H1 (cell line): ENCODE measurements around the gene ARL6IP6. TPM values are rescaled to one million over a fixed set of nuclear protein-coding genes. Genes with fewer than 3 reads are reported as not detected.

Experiments used
- CTCF ChIA-PET: fragments of 300-600 bp; sonication (Branson Sonifier 250); formaldehyde crosslinking; loops from one replicate; lab custom pipeline; 2021; ENCODE audit not compliant: partially characterized antibody; lab: Charles Lee
- POLR2A ChIA-PET: fragments of 300-600 bp; sonication (Branson Sonifier 250); formaldehyde crosslinking; loops from one replicate; lab custom pipeline; 2021; ENCODE audit warnings: inconsistent platforms; ENCODE audit not compliant: partially characterized antibody; lab: Charles Lee
- DNase-seq, 2 experiments: peaks; one replicate each; pipeline versions ENCODE4 v3.0.0 to v3.0.0-alpha.2; 2010 to 2022; ENCODE audit warnings: low spot score in 2 of 2, low read depth in 1 of 2, mixed read lengths in 1 of 2
- FAIRE-seq: peaks from 2 replicates; lab custom pipeline; 2011; peaks lifted over from hg19 to GRCh38; lab: Jason Lieb, UNC
- H2AFZ ChIP-seq: 2 replicates; pipeline ENCODE4 v1.8.1; 2012; ENCODE audit warnings: low read length, inconsistent platforms
- H2AK5ac ChIP-seq: 2 replicates; pipeline ENCODE4 v1.6.1; 2013; ENCODE audit warnings: low read depth, low read length
- H2BK120ac ChIP-seq: replicated peaks from 2 replicates; pipeline ENCODE3; 2013; ENCODE audit warnings: low read depth, low read length, inconsistent platforms
- H2BK12ac ChIP-seq: 2 replicates; pipeline ENCODE4 v1.6.1; 2013; ENCODE audit warnings: low read depth, low read length
- H2BK15ac ChIP-seq: 2 replicates; pipeline ENCODE4 v1.6.1; 2013; ENCODE audit warnings: low read length
- H2BK20ac ChIP-seq: 2 replicates; pipeline ENCODE4 v1.6.1; 2013; ENCODE audit warnings: low read length
- H2BK5ac ChIP-seq: 2 replicates; pipeline ENCODE4 v1.6.1; 2013; ENCODE audit warnings: low read depth, low read length
- H3K14ac ChIP-seq: 2 replicates; pipeline ENCODE4 v1.6.1; 2013; ENCODE audit warnings: inconsistent platforms; ENCODE audit not compliant: insufficient read length
- H3K18ac ChIP-seq: 2 replicates; pipeline ENCODE4 v1.6.1; 2013; ENCODE audit warnings: low read length; ENCODE audit errors: extremely low read depth
- H3K23ac ChIP-seq: 2 replicates; pipeline ENCODE4 v1.6.1; 2013; ENCODE audit warnings: inconsistent platforms; ENCODE audit not compliant: insufficient read length
- H3K23me2 ChIP-seq: 2 replicates; pipeline ENCODE4 v1.6.1; 2013; ENCODE audit warnings: low read depth, low read length
- H3K27ac ChIP-seq: 2 replicates; pipeline ENCODE4 v1.6.1; 2011; ENCODE audit warnings: low read depth, low read length, inconsistent platforms
- H3K27me3 ChIP-seq, 4 experiments: replicated peaks in 1 of 4; 1 replicate in 1 of 4; 2 replicates in 3 of 4; pipeline versions ENCODE4 v1.6.1 to v1.8.1; 2011 to 2013; ENCODE audit warnings: low read length in 3 of 4, mild to moderate bottlenecking in 3 of 4, inconsistent platforms in 2 of 4, mixed read lengths in 2 of 4, moderate library complexity in 1 of 4; ENCODE audit not compliant: control insufficient read depth in 3 of 4, insufficient read depth in 3 of 4; ENCODE audit errors: extremely low read depth in 1 of 4
- H3K36me3 ChIP-seq, 4 experiments: 2 replicates each; pipeline versions ENCODE4 v1.6.1 to v1.8.1; 2011 to 2013; ENCODE audit warnings: mild to moderate bottlenecking in 4 of 4, low read length in 3 of 4, moderate library complexity in 2 of 4, control low read depth in 1 of 4, inconsistent platforms in 1 of 4; ENCODE audit not compliant: insufficient read depth in 4 of 4, control insufficient read depth in 2 of 4
- H3K4ac ChIP-seq: replicated peaks from 2 replicates; pipeline ENCODE3; 2013; ENCODE audit warnings: low read length, low read depth, mixed read lengths, inconsistent platforms; ENCODE audit not compliant: insufficient read length
- H3K4me1 ChIP-seq, 4 experiments: replicated peaks in 1 of 4; 1 replicate in 1 of 4; 2 replicates in 3 of 4; pipeline versions ENCODE4 v1.6.1 to v1.8.1; 2011 to 2013; ENCODE audit warnings: low read length in 3 of 4, inconsistent platforms in 2 of 4, mixed read lengths in 1 of 4; ENCODE audit not compliant: insufficient read depth in 4 of 4, control insufficient read depth in 3 of 4
- H3K4me2 ChIP-seq, 2 experiments: 2 replicates each; pipeline versions ENCODE4 v1.6.1 to v1.8.1; 2011 to 2013; ENCODE audit warnings: low read depth in 2 of 2, low read length in 2 of 2, control low read depth in 1 of 2, inconsistent platforms in 1 of 2, mild to moderate bottlenecking in 1 of 2; ENCODE audit not compliant: insufficient read depth in 1 of 2
- H3K4me3 ChIP-seq, 4 experiments: fragments of 200-600, 300-600 bp in 1 of 4; sonication (generic), shearing (Covaris generic), sonication (Bioruptor Twin) in 1 of 4; 2 replicates each; pipeline versions ENCODE4 v1.5.1 to v1.8.1; 2011 to 2016; ENCODE audit warnings: low read length in 4 of 4, low read depth in 3 of 4, control low read depth in 2 of 4, inconsistent platforms in 2 of 4, mild to moderate bottlenecking in 2 of 4, mixed read lengths in 1 of 4, moderate library complexity in 1 of 4; ENCODE audit not compliant: insufficient read depth in 2 of 4; ENCODE audit errors: extremely low read depth in 1 of 4
- H3K56ac ChIP-seq: replicated peaks from 2 replicates; pipeline ENCODE3; 2013; ENCODE audit warnings: low read depth, mild to moderate bottlenecking, mixed read lengths, low read length, inconsistent platforms; ENCODE audit not compliant: insufficient read length
- H3K79me1 ChIP-seq: 2 replicates; pipeline ENCODE4 v1.6.1; 2013; ENCODE audit warnings: low read depth, low read length, control low read depth
- H3K79me2 ChIP-seq, 2 experiments: 2 replicates each; pipeline versions ENCODE4 v1.6.1 to v1.8.1; 2012 to 2013; ENCODE audit warnings: low read length in 2 of 2, mild to moderate bottlenecking in 2 of 2, inconsistent platforms in 1 of 2; ENCODE audit not compliant: insufficient read depth in 2 of 2, control insufficient read depth in 1 of 2
- H3K9ac ChIP-seq, 4 experiments: replicated peaks in 1 of 4; 1 replicate in 1 of 4; 2 replicates in 3 of 4; pipeline versions ENCODE4 v1.6.1 to v1.8.1; 2011 to 2013; ENCODE audit warnings: low read depth in 3 of 4, low read length in 3 of 4, control low read depth in 2 of 4, mild to moderate bottlenecking in 2 of 4, moderate library complexity in 2 of 4, inconsistent platforms in 1 of 4; ENCODE audit errors: extremely low read depth in 1 of 4
- H3K9me3 ChIP-seq, 2 experiments: 2 replicates each; pipeline versions ENCODE4 v1.6.1 to v1.8.1; 2012 to 2013; ENCODE audit warnings: mild to moderate bottlenecking in 2 of 2, moderate library complexity in 2 of 2, control low read depth in 1 of 2, inconsistent platforms in 1 of 2, low read depth in 1 of 2, low read length in 1 of 2, mixed read lengths in 1 of 2; ENCODE audit not compliant: insufficient read depth in 2 of 2
- H4K20me1 ChIP-seq, 2 experiments: replicated peaks in 1 of 2; 2 replicates each; pipeline versions ENCODE3 to v1.8.1; 2011 to 2013; ENCODE audit warnings: inconsistent platforms in 2 of 2, low read length in 2 of 2, mild to moderate bottlenecking in 1 of 2; ENCODE audit not compliant: insufficient read depth in 2 of 2, control insufficient read depth in 1 of 2
- H4K5ac ChIP-seq: 2 replicates; pipeline ENCODE4 v1.6.1; 2013; ENCODE audit warnings: low read length, low read depth, mixed read lengths, inconsistent platforms; ENCODE audit not compliant: insufficient read length
- H4K8ac ChIP-seq: 2 replicates; pipeline ENCODE4 v1.8.0; 2013; ENCODE audit warnings: mild to moderate bottlenecking, moderate library complexity, low read length, inconsistent platforms; ENCODE audit not compliant: insufficient read depth; ENCODE audit errors: extremely low read depth
- H4K91ac ChIP-seq: replicated peaks from 2 replicates; pipeline ENCODE3; 2013; ENCODE audit warnings: low read length, mixed read lengths, inconsistent platforms; ENCODE audit not compliant: insufficient read length
- E2F6 ChIP-seq: IDR thresholded peaks from 2 replicates; pipeline ENCODE4 v1.6.1; 2012; ENCODE audit warnings: inconsistent platforms
- KDM1A ChIP-seq: fragments of 200-600, 300-600 bp; sonication (generic); IDR thresholded peaks from 2 replicates; pipeline ENCODE4 v1.7.1; 2016; ENCODE audit warnings: mild to moderate bottlenecking, low read length, borderline replicate concordance
- MAFK ChIP-seq: IDR thresholded peaks from 2 replicates; pipeline ENCODE4 v1.6.1; 2012; ENCODE audit warnings: low read depth, mild to moderate bottlenecking, improper control_type of control experiment, low read length
- RAD21 ChIP-seq, 2 experiments: IDR thresholded peaks in 1 of 2; conservative IDR thresholded peaks in 1 of 2; 2 replicates each; pipeline ENCODE4 v1.6.1; 2011; ENCODE audit warnings: low read depth in 2 of 2, low read length in 2 of 2, improper control_type of control experiment in 1 of 2, inconsistent platforms in 1 of 2, mild to moderate bottlenecking in 1 of 2, moderate library complexity in 1 of 2
- RNF2 ChIP-seq: fragments of 200-900, 300-1000 bp; sonication (generic); IDR thresholded peaks from 2 replicates; pipeline ENCODE4 v1.7.1; 2016; ENCODE audit warnings: borderline replicate concordance, low read depth, mild to moderate bottlenecking, antibody characterized with exemption, low read length; ENCODE audit not compliant: poor library complexity, severe bottlenecking; ENCODE audit errors: missing control alignments
- WGBS, 2 experiments: shearing (Covaris generic) in 1 of 2; methylation state at CpG; one replicate each; pipeline versions ENCODE4 v1.1.6 to v1.1.7; 2013 to 2015; ENCODE audit warnings: low lambda C conversion rate in 2 of 2, mixed read lengths in 2 of 2, inconsistent platforms in 1 of 2, low coverage in 1 of 2, missing lambda C conversion rate in 1 of 2; ENCODE audit not compliant: insufficient replicate concordance in 2 of 2, insufficient coverage in 1 of 2, insufficient read length in 1 of 2; ENCODE audit errors: extremely low coverage in 1 of 2, missing lambda C conversion rate in 1 of 2; 5-methylcytosine and 5-hydroxymethylcytosine counted together
- long read RNA-seq, 2 experiments: library from RNA in 1 of 2; library from capped mRNA in 1 of 2; stranded (forward); transcript quantifications; one replicate each; pipeline ENCODE4 v2.0.0, GENCODE V29; 2021; ENCODE audit warnings: inconsistent platforms in 1 of 2
- polyA minus RNA-seq, 3 experiments: library from RNA; depleted of rRNA, polyadenylated mRNA; stranded (reverse); fragments of >200 nt; gene quantifications; 1 replicate in 2 of 3; 2 replicates in 1 of 3; pipeline ENCODE4 v1.2.3, GENCODE V29; 2011
- polyA plus RNA-seq, 7 experiments: library from polyadenylated mRNA; depleted of rRNA in 3 of 7; stranded (reverse) in 5 of 7; unstranded in 2 of 7; fragments of >200 nt in 5 of 7; fragments of 200-250 nt in 2 of 7; gene quantifications; 1 replicate in 5 of 7; 2 replicates in 1 of 7; 4 replicates in 1 of 7; pipeline versions ENCODE4 v1.2.1 to v1.2.3, GENCODE V29; 2011 to 2013; ENCODE audit warnings: missing spikeins in 2 of 7, mixed read lengths in 2 of 7
- total RNA-seq: library from RNA; stranded (reverse); fragmentation: NEBNext Ultra II Directional; extraction: Animal tissue kit (Norgen Biotek cat#: 25700); gene quantifications from 2 replicates; pipeline ENCODE4 v1.2.1, GENCODE V29; 2021

The ARL6IP6 gene
- total RNA-seq (39.8 and 47.3 TPM in 2 replicates), polyA plus RNA-seq (2011; rRNA removed) (84.4 and 92.9 TPM in 2 replicates), polyA minus RNA-seq (2011; rRNA and poly(A)+ RNA removed) (26.1 and 32.8 TPM in 2 replicates)
- 94.1 TPM for polyA plus RNA-seq (2011; cell fraction: cytosol; rRNA removed)
- 19.3 TPM for polyA plus RNA-seq (2011; cell fraction: nucleus; rRNA removed)
- polyA plus RNA-seq (2012, experiment 1 of 2) = 19.4 to 33.7 TPM (median 22.2 TPM) in 4 replicates
- 22.9 TPM for polyA plus RNA-seq (2012, experiment 2 of 2)
- polyA plus RNA-seq (2013, experiment 1 of 2) = 31.0 TPM
- 33.0 TPM for polyA plus RNA-seq (2013, experiment 2 of 2)
- polyA minus RNA-seq (2011; cell fraction: cytosol; rRNA and poly(A)+ RNA removed) = 20.8 TPM
- 31.6 TPM for polyA minus RNA-seq (2011; cell fraction: nucleus; rRNA and poly(A)+ RNA removed)
- long read RNA-seq, experiment 1, transcript ARL6IP6-201 (4 exons, 2,805 nt) = major isoform, 55 of 79 reads
- long read RNA-seq, experiment 1, partial matches to known transcripts = 0 of 79 reads
- long read RNA-seq, experiment 1, other reads (novel, unspliced or antisense) = 19 of 79 reads
- long read RNA-seq, experiment 2, transcript ARL6IP6-201 (4 exons, 2,805 nt) = major isoform, 43 of 49 reads
- long read RNA-seq, experiment 2, partial matches to known transcripts = 0 of 49 reads
- long read RNA-seq, experiment 2, other reads (novel, unspliced or antisense) = 5 of 49 reads

DNA sequence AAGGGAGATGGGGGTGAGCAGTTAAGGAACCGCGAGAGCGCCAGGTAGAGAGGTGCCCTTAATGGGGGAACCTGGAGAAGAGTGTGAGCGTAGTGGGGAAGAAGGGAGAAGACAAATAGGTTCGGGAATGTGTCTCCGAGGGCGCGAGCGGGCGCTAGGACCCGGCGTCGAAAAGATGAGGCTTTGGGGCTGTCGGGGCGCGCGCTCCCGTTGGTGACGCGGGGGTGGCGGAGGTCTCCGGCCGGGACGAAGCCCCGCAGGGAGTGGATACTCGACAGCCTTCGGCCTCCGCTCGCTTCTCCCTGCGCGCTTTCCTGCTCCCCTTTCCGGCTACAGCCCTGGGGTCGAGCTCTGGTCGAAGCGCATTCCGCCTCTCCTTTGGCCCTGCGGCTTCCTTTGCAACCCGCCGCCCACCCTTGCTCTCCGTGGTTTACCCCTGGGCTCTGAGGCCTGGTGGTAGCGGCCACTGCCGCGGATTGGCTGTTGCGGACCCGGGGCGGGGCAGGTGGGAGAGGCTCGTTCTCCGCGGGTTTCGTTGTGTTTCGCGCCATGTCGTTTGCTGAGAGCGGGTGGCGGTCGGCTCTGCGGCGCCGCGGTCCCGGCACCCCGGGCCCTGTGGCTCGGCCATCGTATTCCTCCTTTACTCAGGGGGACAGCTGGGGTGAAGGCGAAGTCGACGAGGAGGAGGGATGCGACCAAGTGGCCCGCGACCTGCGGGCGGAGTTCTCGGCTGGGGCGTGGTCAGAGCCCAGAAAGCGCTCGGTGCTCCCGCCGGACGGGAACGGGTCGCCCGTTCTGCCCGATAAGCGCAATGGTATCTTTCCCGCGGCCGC lies at the start of gene ARL6IP6:
ARL6IP6 (plus strand) TSS at position 545 of the 833 bp plus-strand sequence; CDS start at position 550, 5 bp downstream.
- peak within 1 kb of the TSS; percentile 99 for H4K91ac ChIP-seq
- H3K36me3 ChIP-seq = peaks cover 6 to 46% (median 8%) of the 10 kb centered on the region in 4 experiments; a peak in 6 of 8 replicates
- FAIRE-seq (no peak), DNase-seq (peak; percentile 60 to 94)
- H3K79me2 ChIP-seq = peaks cover 25 to 84% of the 10 kb centered on the region in 2 experiments
- peak within 1 kb of the TSS; percentile 58 to 69 for H3K4me2 ChIP-seq
- H3K23me2 ChIP-seq = peaks cover 5% of the 10 kb centered on the region; the same call in 1 of the 2 replicates
- H4K8ac ChIP-seq = peak within 1 kb of the TSS; percentile 100
- no peaks in the 10 kb centered on the region for H3K9me3 ChIP-seq
- CTCF ChIA-PET = interaction anchor here (0.9 to 4.3 kb wide), 4 partner anchors 12 to 82 kb away, joined by 3 to 52 read pairs (median 6); no protein-coding TSS in a partner anchor
- H3K56ac ChIP-seq = peak within 1 kb of the TSS; percentile 95
- H3K27ac ChIP-seq = peak within 1 kb of the TSS; percentile 100
- H3K9ac ChIP-seq = peak within 1 kb of the TSS; percentile 93 to 99 (median 98)
- H3K14ac ChIP-seq = no peak within 1 kb of the TSS
- peak within 1 kb of the TSS; percentile 99; the same call in 1 of the 2 replicates for H2BK15ac ChIP-seq
- peak within 1 kb of the TSS; percentile 92 to 98 (median 96) for H3K4me3 ChIP-seq
- 2% methylated on average over 69 of the region's 87 CpGs; no CpG with 5 or more reads in 1 of the 2 experiments for WGBS, 2 experiments
- peak within 1 kb of the TSS; percentile 46; the same call in 1 of the 2 replicates for H2AFZ ChIP-seq
- peaks cover 0 to 7% (median 2%) of the 10 kb centered on the region in 4 experiments; a peak in 2 of 7 replicates for H3K4me1 ChIP-seq
- POLR2A ChIA-PET = interaction anchor here (0.9 to 4.2 kb wide), 13 partner anchors 8 to 383 kb away, joined by 3 to 68 read pairs (median 7); partner anchors contain the start of gene FMNL2
- H2BK20ac ChIP-seq = peak within 1 kb of the TSS; percentile 57; the same call in 1 of the 2 replicates
- peak within 1 kb of the TSS; percentile 99 for H2BK5ac ChIP-seq
- H2BK12ac ChIP-seq = peak within 1 kb of the TSS; percentile 93
- no peaks in the 10 kb centered on the region for H3K27me3 ChIP-seq
- H2BK120ac ChIP-seq = peak within 1 kb of the TSS; percentile 98
- peak within 1 kb of the TSS; percentile 92 for H3K4ac ChIP-seq
- H2AK5ac ChIP-seq = peak within 1 kb of the TSS; percentile 33; the same call in 1 of the 2 replicates
- peaks cover 1 to 16% of the 10 kb centered on the region in 2 experiments for H4K20me1 ChIP-seq
- peak within 1 kb of the TSS; percentile 100 for H3K18ac ChIP-seq
- no peaks in the 10 kb centered on the region for H3K79me1 ChIP-seq
- no peak within 1 kb of the TSS for H3K23ac ChIP-seq
- H4K5ac ChIP-seq = peak within 1 kb of the TSS; percentile 100
- TF ChIP-seq RNF2 (no peak), E2F6 (no peak; the same call in 1 of the 2 replicates), KDM1A (no peak), MAFK (no peak), RAD21 (IDR thresholded peaks at IDR 0.05 in 1 of 2, conservative IDR thresholded peaks at IDR 0.05 in 1 of 2; ENCODE audit: low read depth in 2 of 2, low read length in 2 of 2) (no peak)
